HG03432 (cell line): ENCODE results near the gene CDH23.

ENCODE experiments used
- ATAC-seq: cut with Tn5 transposase; IDR thresholded peaks from one replicate; pipeline ENCODE4 v1.9.1; 2021; ENCODE audit warnings: mild to moderate bottlenecking, moderate library complexity; ENCODE audit not compliant: unreplicated experiment

Gene CDH23

GRCh38 chr10:71438761-71439160 lies 42.0 kb downstream of the CDH23 start:
- ATAC-seq, result no peak

- ATAC-seq, result no peak
Measured at GRCh38 chr10:71439670-71440425, 43.1 kb downstream of the CDH23 start.

GRCh38 chr10:71440506-71441035 lies 43.9 kb downstream of the CDH23 start:
- no peak for ATAC-seq

- ATAC-seq, result no peak
Measured at GRCh38 chr10:71442000-71442399, 45.3 kb downstream of the CDH23 start.

- no peak for ATAC-seq
Measured at GRCh38 chr10:71442859-71443570, 46.3 kb downstream of the CDH23 start.

GRCh38 chr10:71443676-71444075 lies 47.0 kb downstream of the CDH23 start:
- no peak for ATAC-seq

- ATAC-seq, result no peak
Measured at GRCh38 chr10:71444284-71445054, 47.7 kb downstream of the CDH23 start.

- no peak for ATAC-seq
Measured at GRCh38 chr10:71447676-71448075, 51.0 kb downstream of the CDH23 start.

GRCh38 chr10:71448146-71448545 lies 51.4 kb downstream of the CDH23 start:
- ATAC-seq, result no peak

- no peak for ATAC-seq
Measured at GRCh38 chr10:71449026-71449425, 52.3 kb downstream of the CDH23 start.

- ATAC-seq, result no peak
Measured at GRCh38 chr10:71451754-71452153, 55.0 kb downstream of the CDH23 start.

- ATAC-seq, result no peak
Measured at GRCh38 chr10:71453186-71453585, 56.5 kb downstream of the CDH23 start.

GRCh38 chr10:71454347-71454746 lies 57.6 kb downstream of the CDH23 start:
- ATAC-seq, result no peak

- no peak for ATAC-seq
Measured at GRCh38 chr10:71455035-71455434, 58.3 kb downstream of the CDH23 start.

- no peak for ATAC-seq
Measured at GRCh38 chr10:71456631-71457030, 59.9 kb downstream of the CDH23 start.

- ATAC-seq, result no peak
Measured at GRCh38 chr10:71457908-71458307, 61.2 kb downstream of the CDH23 start.

GRCh38 chr10:71458387-71458786 lies 61.7 kb downstream of the CDH23 start:
- no peak for ATAC-seq

- ATAC-seq, result no peak
Measured at GRCh38 chr10:71459513-71459912, 62.8 kb downstream of the CDH23 start.

GRCh38 chr10:71460615-71461014 lies 63.9 kb downstream of the CDH23 start:
- ATAC-seq, result no peak

- ATAC-seq, result no peak
Measured at GRCh38 chr10:71461457-71461856, 64.7 kb downstream of the CDH23 start.
